HG03469 (cell line): ENCODE data around the gene GAP43.
A peak's percentile ranks its signal among the peaks of the same experiment; 100 is the strongest.
"Not testable (repeated sequence)": the region's sequence is repeated elsewhere in the genome, so short reads cannot be mapped to it uniquely, and the experiment has no call there.

Experiments used
- ATAC-seq: cut with Tn5 transposase; IDR thresholded peaks from one replicate; pipeline ENCODE4 v1.9.1; 2021; ENCODE audit warnings: mild to moderate bottlenecking, moderate library complexity, moderate number of reproducible peaks; ENCODE audit not compliant: unreplicated experiment

GAP43 gene

DNA sequence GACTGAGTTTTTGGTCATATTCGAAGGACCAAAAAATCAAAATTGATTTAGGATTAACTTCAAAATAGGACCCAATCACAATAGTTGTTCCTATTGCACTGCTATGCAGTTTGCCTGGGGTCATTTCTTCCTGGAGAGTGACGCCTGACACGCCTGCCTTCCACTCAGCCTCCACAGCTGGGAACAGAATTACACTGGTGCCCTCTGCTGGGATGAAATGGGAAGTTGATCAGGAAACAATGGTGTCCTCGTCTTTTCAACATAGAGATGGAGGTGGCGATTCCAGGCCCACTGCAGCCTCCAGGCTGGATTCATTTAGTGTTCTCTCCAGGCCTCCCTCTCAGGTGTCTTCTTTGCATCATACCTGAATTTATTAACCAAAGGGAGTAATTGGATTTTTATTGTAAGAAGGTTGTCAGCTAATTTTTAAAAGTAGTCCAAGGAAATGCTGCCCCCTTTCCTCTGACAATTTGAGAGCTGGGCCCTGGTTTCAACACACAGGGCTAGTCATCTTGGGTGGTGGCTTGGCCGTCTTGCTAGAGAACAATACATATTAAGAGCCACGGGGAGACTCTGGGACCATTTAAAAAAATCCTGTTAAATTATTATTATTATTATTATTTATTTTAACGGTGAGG, 69.7 kb downstream of the GAP43 start:
- ATAC-seq: peak; percentile 77

DNA sequence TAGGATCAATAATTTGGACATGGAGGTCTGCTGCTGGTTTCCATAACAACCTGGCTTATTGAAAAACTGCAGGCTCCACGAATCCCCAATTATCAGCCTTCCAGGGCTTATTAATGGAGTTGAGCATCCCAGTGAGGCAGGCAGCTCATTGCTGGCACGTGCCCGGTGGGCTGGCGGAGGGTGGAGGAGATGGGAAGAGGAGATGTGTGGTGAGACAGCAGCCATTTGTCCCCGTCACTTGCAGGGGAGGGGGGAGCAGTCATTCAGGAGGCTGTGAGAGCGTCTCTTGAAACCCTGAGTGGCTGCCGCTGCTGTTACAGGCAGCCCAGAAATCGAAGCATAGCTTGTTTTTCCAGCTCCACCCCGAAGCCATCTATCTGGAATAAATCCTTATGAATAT, 70.6 kb downstream of the GAP43 start:
- no peak for ATAC-seq

DNA sequence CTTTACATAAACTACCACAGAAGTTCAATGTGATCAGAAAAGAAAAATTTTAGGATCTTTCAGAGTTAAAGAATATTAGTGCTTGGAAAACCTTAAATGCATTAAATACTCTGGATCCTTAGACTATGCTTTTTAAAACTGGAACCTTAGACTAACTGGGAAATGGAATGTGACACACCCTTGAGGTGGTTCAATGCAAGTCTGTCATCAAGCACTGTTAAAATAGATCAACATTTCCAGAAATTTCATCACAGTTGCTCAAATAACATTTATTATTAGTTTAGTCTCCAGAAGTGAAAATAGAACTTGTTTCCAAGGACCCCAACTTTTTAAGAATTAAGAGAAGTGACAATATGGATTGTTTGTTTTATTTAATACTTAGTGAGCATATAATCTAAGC, 71.8 kb downstream of the GAP43 start:
- no peak for ATAC-seq

DNA sequence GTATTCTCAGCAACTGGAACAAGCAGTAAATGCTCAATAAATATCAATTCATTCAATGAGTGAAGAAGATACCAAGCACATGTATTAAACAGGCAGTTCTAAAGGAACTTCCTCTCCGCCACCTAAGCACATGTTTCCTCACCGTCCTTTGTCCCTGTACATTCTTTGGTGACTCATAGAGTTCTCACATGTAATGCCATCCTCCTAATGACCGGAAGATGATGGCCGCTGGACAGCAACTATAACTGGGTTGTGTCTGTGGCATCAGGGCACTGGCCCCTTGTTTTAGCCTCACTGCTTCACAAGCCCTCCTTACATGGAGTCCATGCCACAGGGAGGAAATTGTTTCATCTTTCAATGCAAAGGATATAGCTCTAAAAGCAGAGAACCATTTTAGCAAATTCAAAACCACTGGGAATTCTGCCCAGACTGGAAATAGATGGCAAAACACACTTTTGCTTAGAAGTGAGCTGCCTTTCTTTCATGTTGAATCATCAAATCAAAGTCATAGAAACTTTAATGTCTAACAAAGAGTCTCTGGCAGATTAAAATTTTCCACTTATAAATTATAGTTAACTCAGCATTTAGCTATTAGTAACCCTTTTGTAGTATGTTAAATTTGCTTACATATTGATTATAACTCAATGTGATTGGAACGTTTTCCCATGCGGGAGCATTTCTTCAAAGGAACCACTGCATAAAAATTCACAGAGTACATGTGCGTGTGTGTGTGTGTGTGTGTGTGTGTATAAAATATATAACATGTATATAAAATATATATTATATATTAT, 74.1 kb downstream of the GAP43 start:
- ATAC-seq: no peak

DNA sequence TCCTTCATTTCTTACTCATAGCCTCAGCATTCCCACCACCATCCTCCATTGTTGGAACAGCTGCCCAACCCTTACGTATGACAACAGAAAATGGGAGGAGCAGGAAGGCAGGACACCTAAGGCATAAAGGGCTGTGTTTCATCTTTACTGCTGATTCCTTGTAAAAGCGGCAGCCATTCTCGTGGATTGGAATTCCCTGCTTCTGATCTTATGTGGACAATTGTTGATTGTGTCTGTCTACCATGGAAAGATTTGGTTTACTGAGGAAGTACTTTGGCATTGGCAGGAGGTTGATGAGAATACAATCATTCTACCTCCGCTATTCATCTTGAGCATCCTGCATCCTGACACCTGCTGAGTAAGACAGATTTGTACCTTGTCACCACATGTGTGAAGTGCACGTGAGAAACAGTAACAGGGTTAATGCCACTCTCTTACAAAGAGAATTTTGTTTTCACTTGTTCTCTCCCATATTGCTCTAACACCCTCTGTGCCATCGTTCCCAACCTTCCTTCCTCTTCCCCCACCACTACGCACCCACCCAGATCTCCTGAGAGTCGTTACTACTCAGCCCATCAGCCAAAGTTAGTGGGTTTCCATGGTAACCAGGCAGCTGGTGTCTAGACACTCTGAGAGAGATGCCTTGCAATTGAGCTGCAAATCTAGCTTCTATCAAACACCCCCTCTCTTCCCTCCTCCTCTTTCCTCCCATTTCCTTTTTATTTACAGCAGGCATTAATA, 75.7 kb downstream of the GAP43 start:
- ATAC-seq: no peak

DNA sequence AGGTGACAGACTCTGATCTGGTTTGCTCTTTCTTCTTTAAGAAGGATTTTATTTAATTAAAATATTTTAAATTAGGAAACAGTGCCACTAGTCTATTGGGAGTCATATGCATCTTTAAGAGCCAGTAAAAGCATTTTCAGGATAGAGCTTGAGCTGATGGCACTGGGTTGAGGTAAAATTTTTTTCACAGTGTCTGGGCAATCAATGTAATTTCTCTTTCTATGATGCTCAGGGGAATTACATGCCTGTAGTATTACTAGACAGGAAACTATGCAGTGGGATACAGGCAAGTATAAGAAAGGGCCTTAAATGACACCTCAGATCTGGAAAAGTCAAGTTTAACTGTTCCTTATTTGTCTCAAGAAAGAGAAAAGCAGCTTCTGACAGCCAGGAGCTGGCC, 76.4 kb downstream of the GAP43 start:
- no peak for ATAC-seq

DNA sequence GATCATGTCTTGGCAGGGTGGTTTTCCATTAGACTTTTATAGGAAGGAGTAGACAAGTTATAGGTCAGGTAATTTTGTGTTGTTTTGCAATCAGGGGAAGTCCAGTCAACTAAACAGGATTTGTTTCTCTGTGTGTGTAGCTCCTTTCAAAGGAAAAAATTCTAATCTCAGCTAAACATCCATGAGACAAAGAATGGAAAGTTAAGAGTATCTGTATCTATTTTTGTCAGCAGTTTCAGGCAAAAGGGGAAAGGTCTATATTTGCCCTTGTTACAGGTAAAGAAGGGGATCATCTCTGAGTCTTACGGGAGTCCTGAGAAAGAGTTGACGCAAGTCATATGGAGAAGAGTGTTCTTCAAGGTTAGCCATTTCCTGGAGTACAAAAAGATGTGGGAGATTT, 79.3 kb downstream of the GAP43 start:
- ATAC-seq: no peak

DNA sequence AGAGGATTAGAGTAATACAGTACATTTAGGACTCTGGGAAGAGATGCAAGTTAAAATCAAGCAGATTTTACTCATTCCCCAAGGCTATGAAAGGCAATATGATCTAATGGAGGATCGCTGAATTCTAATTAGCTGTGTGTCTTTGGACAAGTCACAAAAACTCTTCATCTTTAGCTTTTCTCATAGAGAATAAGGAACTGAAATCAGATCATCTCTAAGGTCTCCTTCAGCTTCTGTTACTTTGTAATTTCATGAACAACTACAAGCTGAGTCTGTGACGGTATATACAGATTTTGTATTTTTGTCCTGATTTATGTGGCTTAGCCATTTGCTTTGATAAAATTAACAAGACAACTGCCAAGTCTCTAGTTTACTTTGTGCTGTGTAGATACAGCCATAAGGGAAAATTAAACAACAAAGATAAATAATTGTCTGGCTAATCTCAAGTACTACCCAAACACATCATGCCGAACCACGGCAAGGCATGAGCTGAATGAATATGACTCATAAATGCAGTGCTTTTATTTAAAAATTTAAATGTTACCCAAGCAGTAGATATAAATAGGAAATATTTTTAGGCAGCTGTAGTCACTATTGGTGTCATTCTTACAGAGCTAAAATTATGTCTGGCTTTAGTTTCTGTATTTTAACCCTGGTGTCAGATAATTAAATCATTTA, 81.5 kb downstream of the GAP43 start:
- no peak for ATAC-seq

DNA sequence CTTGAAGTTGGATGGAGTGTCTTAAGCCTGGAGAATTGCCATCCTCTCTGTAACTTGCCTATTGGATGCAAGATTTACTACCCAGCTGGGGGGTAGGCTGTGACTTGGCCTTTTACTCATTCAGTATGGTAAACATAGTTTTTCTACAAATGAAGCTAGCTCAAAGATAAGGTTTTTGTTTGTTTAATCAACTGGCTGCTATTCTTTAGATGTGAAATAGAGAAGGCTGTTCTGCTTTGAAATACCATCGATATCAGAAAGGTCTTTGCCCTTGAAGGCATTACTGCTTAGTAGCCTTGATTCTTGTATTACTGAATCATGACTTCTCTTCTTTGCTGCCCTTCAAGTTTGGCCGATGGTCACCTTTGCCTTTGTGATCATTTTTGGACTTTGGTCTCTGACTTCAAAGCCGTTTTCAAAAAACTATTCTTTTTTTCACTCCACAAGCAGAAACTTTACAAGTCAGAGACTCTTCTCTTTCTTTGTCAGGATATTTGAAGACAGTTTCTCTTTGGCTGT, 83.1 kb downstream of the GAP43 start:
- no peak for ATAC-seq

DNA sequence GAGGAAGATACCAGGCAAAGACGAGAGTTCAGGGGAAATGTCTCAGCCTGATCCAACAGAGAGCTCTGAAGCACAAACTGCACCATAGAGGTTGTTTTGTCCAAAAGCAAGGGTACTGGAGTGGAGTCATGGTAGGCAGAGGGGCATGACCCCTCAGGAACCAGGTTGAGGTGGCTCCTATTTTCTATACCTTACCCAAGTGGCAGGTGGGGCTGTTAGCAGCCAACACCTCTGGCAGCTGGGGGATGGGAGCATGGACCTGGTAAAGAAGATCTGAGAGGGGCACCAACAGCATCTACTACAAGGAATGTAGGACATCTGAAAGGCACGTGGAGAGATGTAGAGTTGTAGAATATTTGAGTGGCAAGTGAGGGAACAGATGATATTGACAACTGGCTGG, 85.2 kb downstream of the GAP43 start:
- ATAC-seq: no peak

DNA sequence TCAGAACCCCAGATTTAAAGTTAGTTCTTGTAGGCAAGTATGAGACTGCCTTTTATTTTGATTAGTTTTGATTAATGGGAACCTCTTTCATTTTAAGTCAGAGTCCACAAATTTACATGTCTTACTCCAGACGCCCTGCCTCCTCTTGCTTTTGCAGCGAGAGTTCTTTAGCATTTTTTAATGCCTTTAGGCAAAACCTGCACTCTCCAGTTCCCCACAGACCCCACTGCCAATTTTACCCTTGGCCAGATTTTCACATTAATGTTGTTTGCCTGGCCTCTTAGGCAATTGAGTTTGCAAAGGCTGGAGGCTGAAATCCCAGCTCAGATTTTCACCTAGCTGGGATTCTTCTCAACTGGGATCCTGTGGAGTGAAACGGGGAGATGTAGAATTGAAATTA, 85.8 kb downstream of the GAP43 start:
- ATAC-seq: no peak

DNA sequence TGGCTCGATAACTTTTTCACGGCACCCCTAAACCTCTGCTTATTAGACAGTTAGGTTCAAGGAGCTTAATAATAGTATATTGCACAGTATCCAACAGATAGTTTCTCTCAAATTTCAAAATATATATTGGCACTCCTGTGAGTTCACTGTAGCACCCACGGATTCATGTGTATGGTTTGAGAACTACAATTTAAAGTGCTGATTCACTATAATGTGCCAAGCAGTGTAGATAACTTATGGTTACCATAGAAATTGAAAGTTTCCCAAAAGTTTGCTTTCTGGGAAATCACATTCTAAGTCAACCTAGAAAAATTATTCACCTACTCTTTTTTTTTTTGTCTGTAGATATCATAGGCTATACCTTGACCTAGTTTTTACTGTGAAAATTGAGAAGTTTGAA, 86.6 kb downstream of the GAP43 start:
- ATAC-seq: no peak

DNA sequence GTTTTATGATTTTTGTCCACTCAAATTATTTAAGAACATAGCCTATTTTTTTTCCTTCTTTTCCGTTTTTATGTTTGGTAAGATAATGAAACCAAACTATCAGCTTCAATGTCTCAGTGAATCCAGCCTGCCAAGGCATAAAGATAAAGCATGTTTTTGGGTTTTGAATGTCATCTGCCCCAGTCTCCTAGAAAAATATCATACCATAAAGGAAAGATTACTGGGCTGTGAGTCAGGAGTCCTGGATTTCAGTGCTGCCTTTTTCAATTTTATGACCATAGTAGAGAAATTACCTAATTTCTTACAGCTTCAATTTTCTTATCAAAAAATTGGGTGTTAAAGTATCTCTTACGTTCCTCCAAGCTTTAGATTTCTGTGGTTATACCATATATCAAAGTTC, 87.5 kb downstream of the GAP43 start:
- ATAC-seq: no peak

DNA sequence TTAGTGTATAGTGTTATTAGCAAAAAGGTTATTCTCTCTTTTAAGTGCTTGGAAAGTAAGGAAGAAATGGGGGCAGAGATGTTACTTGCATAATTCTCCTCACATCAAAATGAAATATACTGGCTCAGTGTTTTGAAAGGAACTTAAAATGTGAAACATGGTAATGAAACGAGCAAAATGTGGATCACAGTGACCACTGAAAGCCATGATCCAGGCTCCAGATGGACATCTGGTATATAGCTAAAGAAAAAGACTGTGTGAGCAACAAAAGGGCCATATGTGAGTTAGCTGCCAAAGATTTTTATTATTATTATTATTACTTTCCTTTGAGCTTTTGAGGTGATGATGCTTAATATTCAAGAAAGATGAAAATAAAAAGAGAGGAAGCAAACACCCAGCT, 89.6 kb downstream of the GAP43 start:
- no peak for ATAC-seq

DNA sequence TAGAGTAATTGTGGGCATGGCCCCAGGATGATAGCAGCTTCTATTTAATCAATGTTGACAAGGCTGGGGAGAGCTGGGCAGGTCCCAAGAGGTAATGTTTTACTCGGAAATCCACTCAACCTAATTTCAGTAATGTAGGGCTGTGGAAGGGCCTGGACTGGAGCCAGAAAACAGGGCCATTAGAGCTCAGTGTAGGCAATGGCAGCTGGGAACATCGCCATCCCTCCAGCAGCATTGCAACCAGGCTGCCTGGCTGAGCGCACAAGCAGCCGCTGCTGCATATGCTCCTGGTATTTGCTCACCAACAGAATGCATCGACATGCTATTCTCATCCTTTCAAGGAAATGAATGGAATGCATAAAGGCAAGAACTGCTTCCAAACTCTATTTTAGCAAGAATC, 90.0 kb downstream of the GAP43 start:
- no peak for ATAC-seq

DNA sequence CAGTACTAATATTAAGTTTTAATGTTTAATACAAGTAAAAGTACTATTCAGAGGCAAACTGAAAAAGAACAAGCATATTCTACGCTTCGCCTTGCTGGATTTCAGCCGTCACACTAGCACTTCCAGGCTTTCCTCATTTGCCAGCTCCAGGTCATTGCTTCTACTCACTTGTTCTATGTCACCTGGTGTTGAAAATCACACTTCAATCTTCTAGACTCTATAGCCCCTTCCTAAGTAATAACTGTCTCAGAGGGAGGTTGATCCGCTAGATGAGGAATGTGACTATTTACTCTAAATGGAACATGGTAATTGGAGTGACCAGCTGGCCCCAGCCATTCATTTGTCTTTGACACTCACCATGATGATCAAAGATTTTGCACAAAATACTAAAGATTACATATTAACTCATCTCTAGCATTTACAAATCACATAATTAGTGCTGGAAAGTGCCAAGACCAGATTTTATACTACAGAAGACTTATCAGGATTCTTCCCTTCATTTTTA, 92.0 kb downstream of the GAP43 start:
- no peak for ATAC-seq

DNA sequence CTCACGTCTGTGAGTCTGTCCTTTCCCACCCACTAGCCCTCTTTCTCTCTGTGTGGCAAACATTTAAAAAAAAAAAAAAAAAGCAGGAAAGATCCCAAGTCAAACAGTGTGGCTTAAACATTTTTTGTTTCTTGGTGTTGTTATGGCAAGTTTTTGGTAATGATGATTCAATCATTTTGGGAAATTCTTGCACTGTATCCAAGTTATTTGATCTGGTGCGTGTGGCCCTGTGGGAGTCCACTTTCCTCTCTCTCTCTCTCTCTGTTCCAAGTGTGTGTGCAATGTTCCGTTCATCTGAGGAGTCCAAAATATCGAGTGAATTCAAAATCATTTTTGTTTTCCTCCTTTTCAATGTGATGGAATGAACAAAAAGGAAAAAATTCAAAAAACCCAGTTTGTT, 97.7 kb downstream of the GAP43 start:
- no peak for ATAC-seq

DNA sequence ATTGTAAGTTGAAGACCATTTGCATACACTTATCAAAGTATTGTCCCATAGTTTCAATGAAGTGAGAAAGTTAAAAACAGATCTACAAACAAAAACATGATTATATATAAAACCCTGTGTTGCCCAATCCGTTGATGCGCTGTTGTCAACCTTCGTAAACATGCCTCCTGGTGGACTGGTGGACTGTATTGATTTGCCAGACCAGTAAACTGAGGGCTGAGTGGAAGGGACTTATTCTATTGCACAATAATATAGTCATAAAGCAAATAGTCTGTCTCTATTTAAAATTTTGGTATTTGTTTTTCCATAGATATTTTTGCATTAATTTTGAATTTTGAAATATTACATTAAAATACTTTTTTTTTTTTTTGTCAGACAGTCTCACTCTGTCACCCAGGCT, 102.5 kb downstream of the GAP43 start:
- ATAC-seq: no peak

DNA sequence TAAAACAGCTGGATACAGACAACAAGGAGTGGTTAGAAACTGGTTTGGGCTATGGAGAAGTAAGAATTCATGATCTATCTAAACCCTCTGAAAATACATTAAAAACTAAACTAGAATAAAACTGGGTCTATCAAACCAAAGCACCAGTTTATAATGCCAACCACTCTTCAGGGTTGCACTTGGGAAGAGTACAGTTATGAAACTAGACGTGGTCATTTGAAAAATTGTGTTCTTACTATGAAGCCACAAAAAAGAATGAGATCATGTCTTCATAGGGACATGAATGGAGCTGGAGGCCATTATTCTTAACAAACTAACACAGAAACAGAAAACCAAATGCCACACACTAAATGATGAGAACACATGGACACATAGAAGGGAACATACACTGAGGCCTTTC, 103.8 kb downstream of the GAP43 start:
- no peak for ATAC-seq

DNA sequence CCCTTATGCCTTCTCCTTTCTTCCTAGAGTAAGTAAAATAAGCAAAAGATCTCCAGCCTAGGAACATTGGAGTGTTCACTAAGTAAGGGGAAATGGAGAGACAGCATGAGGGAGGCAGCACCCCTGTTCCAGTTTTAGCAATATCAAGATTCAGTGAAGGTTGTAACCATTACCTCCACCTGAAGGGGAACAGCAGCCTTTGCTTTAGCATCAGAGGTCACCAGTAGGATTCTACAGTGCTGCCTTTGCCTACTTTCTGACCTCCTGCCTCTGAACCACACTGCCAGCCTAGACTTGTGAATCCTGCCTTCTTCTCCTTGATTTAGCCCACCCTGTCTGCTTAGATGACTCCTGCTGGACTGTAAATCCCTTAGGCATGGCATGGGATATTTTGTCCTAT, 104.7 kb downstream of the GAP43 start:
- ATAC-seq: no peak

DNA sequence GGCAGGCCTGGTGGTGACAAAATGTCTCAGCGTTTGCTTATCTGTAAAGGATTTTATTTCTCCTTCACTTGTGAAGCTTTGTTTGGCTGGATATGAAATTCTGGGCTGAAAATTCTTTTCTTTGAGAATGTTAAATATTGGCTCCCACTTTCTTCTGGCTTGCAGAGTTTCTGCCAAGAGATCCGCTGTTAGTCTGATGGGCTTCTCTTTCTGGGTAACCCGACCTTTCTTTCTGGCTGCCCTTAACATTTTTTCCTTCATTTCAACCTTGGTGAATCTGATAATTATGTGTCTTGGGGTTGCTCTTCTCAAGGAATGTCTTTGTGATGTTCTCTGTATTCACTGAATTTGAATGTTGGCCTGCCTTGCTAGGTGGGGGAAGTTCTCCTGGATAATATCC, 113.0 kb downstream of the GAP43 start:
- not testable (repeated sequence) for ATAC-seq
